Measurements from ENCODE around the gene TENM3.

Gene TENM3

GRCh38 chr4:182492423-182492822 is 249.2 kb downstream of the TENM3 start:
- no peak for TF ChIP-seq CTCF (IDR thresholded peaks at IDR 0.05; ENCODE audit: low read depth, low read length)
- H3K4me3 ChIP-seq (ENCODE audit: low read depth, low read length), result peak overlapping the region; percentile 34

GRCh38 chr4:182493377-182493776 is 250.2 kb downstream of the TENM3 start:
- TF ChIP-seq CTCF (IDR thresholded peaks at IDR 0.05; ENCODE audit: low read depth, low read length), result no peak
- no peak overlapping the region for H3K4me3 ChIP-seq (ENCODE audit: low read depth, low read length)

GRCh38 chr4:182494103-182494502 is 250.9 kb downstream of the TENM3 start:
- no peak for TF ChIP-seq CTCF (IDR thresholded peaks at IDR 0.05; ENCODE audit: low read depth, low read length)
- no peak overlapping the region for H3K4me3 ChIP-seq (ENCODE audit: low read depth, low read length)

GRCh38 chr4:182495031-182495430 is 251.8 kb downstream of the TENM3 start:
- TF ChIP-seq CTCF (IDR thresholded peaks at IDR 0.05; ENCODE audit: low read depth, low read length), result no peak
- no peak overlapping the region for H3K4me3 ChIP-seq (ENCODE audit: low read depth, low read length)

- TF ChIP-seq CTCF (IDR thresholded peaks at IDR 0.05; ENCODE audit: low read depth, low read length), result no peak
- H3K4me3 ChIP-seq (ENCODE audit: low read depth, low read length), result no peak overlapping the region
These were observed 252.6 kb downstream of the TENM3 start for GRCh38 chr4:182495645-182496385.

- no peak for TF ChIP-seq CTCF (IDR thresholded peaks at IDR 0.05; ENCODE audit: low read depth, low read length)
- H3K4me3 ChIP-seq (ENCODE audit: low read depth, low read length), result no peak overlapping the region
These were observed 253.2 kb downstream of the TENM3 start for GRCh38 chr4:182496408-182496807.

- no peak overlapping the region for H3K4me3 ChIP-seq (ENCODE audit: low read depth, low read length)
- no peak for TF ChIP-seq CTCF (IDR thresholded peaks at IDR 0.05; ENCODE audit: low read depth, low read length)
These were observed 258.9 kb downstream of the TENM3 start for GRCh38 chr4:182502064-182502463.
